ENCODE measurements around the gene HYDIN.
"Not testable (repeated sequence)": the region's sequence is repeated elsewhere in the genome, so short reads cannot be mapped to it uniquely, and the experiment has no call there.

HYDIN gene

DNA sequence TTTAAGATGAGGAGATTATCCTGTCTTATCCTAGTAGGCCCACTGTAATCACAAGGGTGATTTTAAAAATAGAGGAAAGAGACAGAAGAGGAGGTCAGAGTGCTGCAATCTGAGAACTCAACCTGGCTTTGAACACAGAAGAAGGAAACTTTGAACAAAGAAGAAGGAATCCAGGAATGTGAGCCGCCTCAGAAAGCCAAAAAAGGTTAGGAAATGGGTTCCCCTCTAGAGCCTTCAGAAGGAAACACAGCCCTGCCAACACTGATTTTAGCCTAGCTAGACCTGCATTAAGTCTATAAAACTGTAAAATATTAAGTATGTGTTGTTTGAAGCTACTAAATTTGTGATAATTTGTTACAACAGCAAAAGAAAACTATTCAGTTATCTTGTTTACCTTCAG lies 149.7 kb downstream of the HYDIN start:
- not testable (repeated sequence) for H3K4me3 Mint-ChIP-seq; H3K4me1 Mint-ChIP-seq (ENCODE audit: low read depth); H3K27me3 Mint-ChIP-seq

DNA sequence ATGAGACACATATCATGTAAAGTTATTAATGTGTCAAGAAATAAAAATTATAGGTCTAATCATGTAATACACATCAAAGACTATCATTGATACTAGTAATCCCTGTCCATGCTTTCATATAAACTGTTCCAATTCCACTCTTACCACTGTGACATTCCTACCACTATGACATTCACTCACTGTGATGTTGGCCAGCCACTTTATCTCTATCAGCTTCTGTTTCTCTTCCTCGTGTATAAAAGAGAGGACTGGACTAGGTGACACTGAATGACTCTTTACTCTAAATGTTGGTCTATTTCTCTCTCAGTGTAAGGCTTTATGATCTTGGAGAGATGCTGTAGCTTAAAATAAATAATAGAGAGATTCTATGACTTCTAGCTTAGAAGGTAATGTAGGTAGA lies 150.3 kb downstream of the HYDIN start:
- not testable (repeated sequence) for H3K36me3 Mint-ChIP-seq; H3K9me3 Mint-ChIP-seq (ENCODE audit: low read depth); H3K4me1 Mint-ChIP-seq (ENCODE audit: low read depth); H3K27ac Mint-ChIP-seq; H3K27me3 Mint-ChIP-seq; H3K4me3 Mint-ChIP-seq

More for the DNA sequence above, 149.7 kb downstream of the HYDIN start:
- H3K36me3 Mint-ChIP-seq; H3K27ac Mint-ChIP-seq; H3K9me3 Mint-ChIP-seq (ENCODE audit: low read depth): not testable (repeated sequence)

DNA sequence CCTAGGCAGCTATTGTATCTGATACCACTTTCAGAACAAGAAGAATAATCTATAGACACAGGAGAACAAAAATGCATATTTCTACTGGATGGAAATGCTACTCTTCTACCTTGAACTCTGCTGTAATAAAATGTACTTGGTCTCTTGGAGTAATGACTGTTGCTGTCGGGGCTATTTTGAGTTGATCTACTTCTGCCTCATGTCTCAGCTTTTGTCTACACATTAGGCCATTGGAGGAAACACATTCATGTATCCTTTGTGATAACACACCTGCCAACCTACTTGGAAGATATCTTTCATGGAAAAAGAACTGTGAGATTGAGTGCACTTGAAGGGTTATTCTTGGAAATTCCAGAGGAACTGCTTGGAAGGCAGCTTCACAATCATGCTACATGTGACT lies 159.9 kb downstream of the HYDIN start:
- H3K36me3 Mint-ChIP-seq; H3K27ac Mint-ChIP-seq; H3K27me3 Mint-ChIP-seq; H3K9me3 Mint-ChIP-seq (ENCODE audit: low read depth); H3K4me3 Mint-ChIP-seq; H3K4me1 Mint-ChIP-seq (ENCODE audit: low read depth): not testable (repeated sequence)

DNA sequence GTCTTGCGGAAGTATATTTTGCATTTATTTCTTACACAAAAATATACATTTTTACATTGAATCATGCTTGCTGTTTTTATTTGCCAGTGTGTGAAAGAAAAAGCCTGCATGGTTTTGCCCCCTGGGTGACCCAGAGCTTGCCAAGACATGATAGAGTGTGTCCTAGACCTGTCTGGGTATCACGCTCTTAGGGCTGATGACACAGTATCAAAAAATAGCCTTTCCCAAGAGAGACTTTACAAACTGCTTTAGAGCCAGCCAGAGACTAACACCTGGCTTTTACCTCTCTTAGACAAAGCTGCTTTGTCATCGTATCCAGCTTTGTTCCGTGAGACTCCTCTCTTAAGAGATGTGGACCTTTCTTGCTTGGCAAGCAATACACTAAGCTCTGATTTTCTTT lies 160.7 kb downstream of the HYDIN start:
- not testable (repeated sequence) for H3K9me3 Mint-ChIP-seq (ENCODE audit: low read depth); H3K27ac Mint-ChIP-seq; H3K36me3 Mint-ChIP-seq; H3K4me1 Mint-ChIP-seq (ENCODE audit: low read depth); H3K4me3 Mint-ChIP-seq; H3K27me3 Mint-ChIP-seq

DNA sequence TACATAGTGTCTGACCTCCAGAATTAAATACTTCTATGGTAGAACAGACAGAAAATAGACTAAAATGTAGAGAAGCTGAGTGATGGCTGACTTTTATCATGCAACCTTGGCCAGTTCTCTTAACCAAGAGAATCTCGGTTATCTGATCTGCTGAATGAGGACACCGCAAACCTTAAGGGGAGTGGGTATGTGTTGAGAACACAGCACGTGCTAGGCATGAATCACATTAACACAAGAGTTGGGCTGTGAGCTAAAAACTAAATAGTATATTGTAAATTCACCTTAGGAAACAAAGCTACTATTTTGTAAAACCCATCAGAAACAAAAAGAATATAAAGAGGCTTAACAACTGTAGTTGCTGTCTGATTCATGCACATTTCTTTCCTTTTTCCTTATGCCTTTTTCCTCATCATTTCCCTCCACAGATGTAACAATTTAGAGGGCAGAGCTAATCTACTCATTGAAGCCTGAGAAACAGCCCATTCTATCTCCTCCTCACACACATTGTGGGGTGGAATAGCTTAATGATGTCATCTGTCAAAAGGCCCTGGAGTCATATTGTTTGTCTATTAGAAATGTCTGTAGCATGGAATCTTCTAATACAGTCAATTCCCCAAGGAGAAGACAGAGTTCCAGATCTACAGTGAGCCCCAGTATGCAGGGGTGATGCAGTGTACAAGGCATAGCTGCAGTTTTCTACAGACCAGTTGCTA lies 176.5 kb downstream of the HYDIN start:
- not testable (repeated sequence) for H3K4me3 Mint-ChIP-seq; H3K27me3 Mint-ChIP-seq; H3K36me3 Mint-ChIP-seq; H3K4me1 Mint-ChIP-seq (ENCODE audit: low read depth); H3K9me3 Mint-ChIP-seq (ENCODE audit: low read depth); H3K27ac Mint-ChIP-seq

DNA sequence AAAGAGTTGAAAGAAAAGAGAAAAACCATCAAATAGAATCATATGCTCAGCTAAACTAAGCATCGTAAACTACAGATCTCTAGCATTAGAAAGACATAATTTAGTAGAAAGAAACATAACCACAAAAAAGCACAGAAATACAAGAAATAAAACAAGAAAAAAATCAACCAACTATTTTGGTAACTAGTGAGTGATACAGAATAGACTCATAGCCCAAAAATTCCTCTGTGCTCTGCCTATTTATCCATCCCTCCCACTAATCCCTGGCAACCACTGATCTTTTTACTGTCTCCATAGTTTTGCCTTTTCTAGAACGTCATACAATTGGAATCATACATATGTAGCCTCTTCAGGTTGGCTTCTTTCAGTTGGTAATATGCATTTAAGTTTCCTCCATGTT lies 180.2 kb downstream of the HYDIN start:
- H3K9me3 Mint-ChIP-seq (ENCODE audit: low read depth); H3K36me3 Mint-ChIP-seq; H3K27ac Mint-ChIP-seq; H3K4me3 Mint-ChIP-seq; H3K4me1 Mint-ChIP-seq (ENCODE audit: low read depth); H3K27me3 Mint-ChIP-seq: not testable (repeated sequence)

DNA sequence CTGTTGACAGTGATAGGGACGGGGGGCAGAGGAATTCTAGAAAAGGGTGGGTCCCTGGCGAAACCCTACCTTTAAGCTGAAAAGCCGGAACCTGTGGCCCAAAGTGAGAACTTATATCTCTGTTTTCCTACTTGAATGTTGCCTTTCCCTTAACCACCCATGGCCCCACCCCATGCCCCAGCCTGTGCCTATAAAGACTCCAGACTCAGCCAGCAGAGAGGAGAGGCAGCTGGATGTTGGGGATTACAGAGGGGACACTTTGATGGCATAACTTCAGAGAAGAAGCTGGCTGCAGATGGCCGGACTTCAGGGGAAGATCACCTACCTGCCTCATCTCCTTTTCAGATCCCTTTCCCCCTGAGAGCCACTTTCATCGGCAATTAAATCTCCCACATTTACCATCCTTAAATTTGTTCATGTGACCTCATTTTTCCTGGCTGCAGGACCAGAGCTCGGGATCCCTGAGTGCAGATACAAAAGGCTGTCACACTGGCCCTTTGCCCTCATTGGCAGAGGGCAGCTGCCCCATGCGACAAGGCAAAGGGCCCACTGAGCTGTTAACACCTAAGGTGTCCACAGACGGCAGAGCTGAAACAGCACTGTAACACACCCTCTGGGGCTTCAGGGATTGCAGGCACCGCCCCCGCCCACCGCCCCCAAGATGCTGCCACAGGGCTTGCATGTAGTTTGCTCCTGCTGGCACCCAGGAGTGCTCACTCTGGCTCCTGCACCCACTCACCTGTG lies 191.0 kb downstream of the HYDIN start:
- H3K4me1 Mint-ChIP-seq (ENCODE audit: low read depth); H3K27ac Mint-ChIP-seq: not testable (repeated sequence)

DNA sequence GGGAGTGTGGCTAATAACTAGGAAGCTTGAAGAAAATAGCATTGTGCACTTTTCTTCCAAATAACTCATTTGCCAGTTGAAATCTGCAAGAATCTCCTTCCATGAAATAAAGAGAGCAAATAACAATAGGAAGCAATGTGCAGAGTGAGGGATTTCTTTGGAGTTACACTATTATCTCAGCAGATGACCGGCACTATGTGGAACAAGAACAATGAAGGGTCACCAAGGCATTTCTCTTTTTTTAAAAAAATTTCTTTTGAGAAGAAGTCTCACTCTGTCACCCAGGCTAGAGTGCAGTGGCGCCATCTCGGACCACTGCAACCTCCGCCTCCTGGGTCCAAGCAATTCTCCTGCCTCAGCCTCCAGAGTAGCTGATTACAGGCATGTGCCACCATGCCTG lies 192.1 kb downstream of the HYDIN start:
- not testable (repeated sequence) for H3K27me3 Mint-ChIP-seq; H3K4me3 Mint-ChIP-seq; H3K36me3 Mint-ChIP-seq; H3K27ac Mint-ChIP-seq; H3K4me1 Mint-ChIP-seq (ENCODE audit: low read depth); H3K9me3 Mint-ChIP-seq (ENCODE audit: low read depth)

More for the DNA sequence above, 191.0 kb downstream of the HYDIN start:
- not testable (repeated sequence) for H3K27me3 Mint-ChIP-seq; H3K36me3 Mint-ChIP-seq; H3K9me3 Mint-ChIP-seq (ENCODE audit: low read depth); H3K4me3 Mint-ChIP-seq

DNA sequence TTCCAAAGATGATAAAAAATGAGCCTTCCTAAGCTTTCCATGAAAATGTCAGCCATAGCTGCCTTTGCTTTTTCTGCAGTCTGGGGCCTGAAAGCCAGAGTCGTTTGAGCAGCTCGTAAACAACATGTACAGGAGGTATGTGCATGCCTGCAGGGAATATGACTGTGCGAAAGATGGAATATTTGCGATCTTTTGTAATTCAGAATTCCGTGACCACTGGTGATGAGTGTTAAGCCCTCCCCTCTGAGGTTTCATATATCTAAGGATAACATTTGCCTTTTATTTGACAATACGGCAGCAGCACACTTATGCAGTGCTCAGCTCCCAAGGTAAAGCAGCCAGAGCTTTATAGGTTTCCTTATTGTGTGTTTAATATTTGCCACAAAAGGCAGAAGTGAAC lies 192.5 kb downstream of the HYDIN start:
- not testable (repeated sequence) for H3K27me3 Mint-ChIP-seq; H3K9me3 Mint-ChIP-seq (ENCODE audit: low read depth); H3K36me3 Mint-ChIP-seq; H3K27ac Mint-ChIP-seq; H3K4me3 Mint-ChIP-seq; H3K4me1 Mint-ChIP-seq (ENCODE audit: low read depth)

DNA sequence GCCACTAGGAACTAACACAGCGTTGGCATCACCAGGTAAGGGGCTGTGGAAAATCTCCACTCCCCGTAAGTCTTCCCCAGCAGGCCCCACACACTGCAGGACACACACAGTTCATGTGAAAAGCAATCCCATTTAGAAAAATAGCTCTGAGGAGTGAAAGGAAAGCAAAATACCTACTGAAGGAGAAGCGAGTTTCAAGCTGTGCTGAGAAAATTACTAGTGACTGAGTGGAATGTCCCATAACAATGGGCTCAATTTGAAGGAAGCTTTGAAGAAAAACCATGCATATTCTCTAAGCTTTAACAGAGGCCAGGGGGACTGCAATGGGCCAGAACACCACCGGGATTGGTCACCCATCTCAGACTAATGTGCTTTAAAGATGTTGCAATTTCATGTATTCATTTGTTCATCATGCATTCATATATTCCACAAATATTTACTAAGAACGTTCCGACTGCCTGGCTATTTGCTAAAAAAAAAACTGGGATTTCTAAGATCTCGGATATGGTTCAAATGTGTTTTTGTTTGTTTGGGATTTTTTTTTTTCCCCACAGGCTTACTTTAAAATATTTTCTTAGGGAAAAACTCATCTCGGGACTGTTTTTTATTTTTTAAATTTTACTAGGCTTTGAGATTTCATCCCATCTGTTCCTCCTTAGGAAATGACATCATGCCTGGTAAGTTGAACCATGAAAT lies 202.3 kb downstream of the HYDIN start:
- H3K27ac Mint-ChIP-seq; H3K36me3 Mint-ChIP-seq; H3K27me3 Mint-ChIP-seq; H3K9me3 Mint-ChIP-seq (ENCODE audit: low read depth); H3K4me1 Mint-ChIP-seq (ENCODE audit: low read depth); H3K4me3 Mint-ChIP-seq: not testable (repeated sequence)

DNA sequence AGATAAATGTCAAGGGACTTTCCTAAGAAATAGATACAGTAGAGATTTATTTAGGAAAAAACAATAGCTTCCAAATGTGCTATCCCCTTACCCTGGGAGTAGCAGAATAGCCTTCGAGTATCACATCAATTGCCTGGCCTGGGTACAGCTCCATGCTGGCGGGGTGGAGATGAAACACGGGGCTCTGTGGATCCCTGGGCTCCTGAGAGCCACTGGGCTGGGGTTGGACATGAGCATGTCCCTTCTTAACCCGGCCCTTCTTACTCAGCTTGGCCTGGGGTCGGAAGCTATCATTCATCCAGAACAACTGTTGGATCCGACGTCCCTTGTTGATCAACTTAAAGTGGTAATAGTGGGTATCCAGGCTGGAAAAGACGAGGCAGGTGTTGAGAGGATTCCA lies 203.0 kb downstream of the HYDIN start:
- H3K9me3 Mint-ChIP-seq (ENCODE audit: low read depth); H3K27ac Mint-ChIP-seq; H3K36me3 Mint-ChIP-seq: not testable (repeated sequence)

DNA sequence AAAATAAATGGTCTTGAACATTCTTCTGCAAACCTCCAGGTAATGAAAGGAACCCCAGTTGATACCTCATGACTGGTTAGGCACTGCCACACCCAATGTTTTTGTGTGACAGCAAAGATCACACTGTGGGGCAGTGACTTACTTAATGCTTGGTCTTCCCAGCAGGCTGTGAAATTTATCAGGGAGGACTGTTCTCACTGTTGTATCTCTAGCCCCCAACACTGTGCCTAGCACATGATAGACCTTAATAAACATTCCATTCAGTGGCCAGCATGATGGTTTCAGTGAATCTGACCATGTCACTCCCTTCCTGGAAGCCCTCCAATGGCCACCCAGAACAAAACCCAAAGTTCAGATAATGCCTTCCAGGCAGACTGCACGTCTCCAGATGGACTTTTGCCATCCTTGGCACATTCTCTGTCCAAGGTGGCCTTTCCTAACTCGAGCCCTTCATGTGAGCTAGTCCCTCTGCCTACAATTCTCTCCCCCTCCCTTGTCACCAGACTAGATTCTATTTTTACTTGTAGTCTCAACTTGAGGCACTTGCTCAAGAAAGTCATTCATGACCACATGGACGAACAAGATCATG lies 206.6 kb downstream of the HYDIN start:
- H3K4me1 Mint-ChIP-seq (ENCODE audit: low read depth); H3K4me3 Mint-ChIP-seq; H3K27me3 Mint-ChIP-seq; H3K36me3 Mint-ChIP-seq; H3K27ac Mint-ChIP-seq; H3K9me3 Mint-ChIP-seq (ENCODE audit: low read depth): not testable (repeated sequence)

More for the DNA sequence above, 203.0 kb downstream of the HYDIN start:
- not testable (repeated sequence) for H3K4me3 Mint-ChIP-seq; H3K4me1 Mint-ChIP-seq (ENCODE audit: low read depth); H3K27me3 Mint-ChIP-seq

DNA sequence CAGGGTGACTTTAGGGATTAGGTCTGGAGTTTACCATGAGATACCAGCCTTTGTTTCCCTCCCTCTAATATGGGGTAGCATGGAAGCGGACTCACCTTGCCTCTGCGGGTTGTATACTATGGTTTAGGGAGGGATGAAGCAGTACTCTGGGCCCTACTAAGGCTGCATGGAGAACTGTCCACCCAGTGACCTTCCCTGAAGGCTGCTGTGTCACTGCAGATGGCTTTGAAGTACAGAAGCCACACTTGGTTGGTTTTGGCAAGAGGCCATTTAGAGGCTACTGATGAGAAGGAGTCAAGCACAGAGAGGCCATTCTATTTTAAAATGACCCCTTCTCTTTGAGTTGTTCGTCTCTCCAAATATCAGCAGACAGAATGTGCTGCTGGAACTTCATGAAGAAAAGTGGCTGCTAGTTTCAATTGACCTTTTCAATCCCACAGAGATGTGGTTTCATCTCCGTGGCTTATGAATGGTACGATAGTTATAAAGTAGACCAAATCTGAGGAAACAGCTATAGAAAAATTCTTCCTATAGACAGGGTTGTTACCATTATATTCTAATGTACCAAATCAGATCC lies 208.5 kb downstream of the HYDIN start:
- not testable (repeated sequence) for H3K4me1 Mint-ChIP-seq (ENCODE audit: low read depth); H3K9me3 Mint-ChIP-seq (ENCODE audit: low read depth); H3K27me3 Mint-ChIP-seq; H3K36me3 Mint-ChIP-seq; H3K27ac Mint-ChIP-seq; H3K4me3 Mint-ChIP-seq

DNA sequence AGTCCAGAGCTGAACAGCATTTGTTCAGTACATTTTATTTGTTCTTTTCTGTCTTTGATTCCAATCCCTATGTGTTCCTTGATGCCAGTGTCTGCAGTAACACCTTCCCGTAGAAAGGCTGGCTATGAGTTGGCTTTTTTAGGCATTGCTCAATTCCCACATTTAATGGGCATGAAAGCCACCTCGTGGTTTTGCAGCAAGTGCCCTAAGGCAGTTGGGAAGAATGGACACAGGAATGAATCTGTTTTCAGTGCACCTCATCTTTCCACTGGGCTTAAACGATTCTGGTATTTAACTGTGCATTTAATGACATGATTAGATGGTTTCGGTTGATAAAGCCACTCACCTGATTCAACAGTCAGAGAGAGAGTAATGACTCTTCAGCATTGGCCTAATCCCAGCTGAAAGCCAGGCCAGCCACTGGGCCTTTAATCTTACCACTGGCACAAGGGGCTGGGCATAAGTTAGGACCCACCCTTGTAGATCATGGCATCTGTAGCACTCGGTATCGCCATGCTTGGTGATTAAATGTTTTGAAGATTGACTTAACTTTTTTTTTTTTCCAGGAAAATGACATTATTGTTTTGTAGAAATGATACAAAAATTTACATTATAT lies 211.3 kb downstream of the HYDIN start:
- not testable (repeated sequence) for H3K9me3 Mint-ChIP-seq (ENCODE audit: low read depth); H3K27me3 Mint-ChIP-seq; H3K36me3 Mint-ChIP-seq; H3K27ac Mint-ChIP-seq; H3K4me3 Mint-ChIP-seq; H3K4me1 Mint-ChIP-seq (ENCODE audit: low read depth)

DNA sequence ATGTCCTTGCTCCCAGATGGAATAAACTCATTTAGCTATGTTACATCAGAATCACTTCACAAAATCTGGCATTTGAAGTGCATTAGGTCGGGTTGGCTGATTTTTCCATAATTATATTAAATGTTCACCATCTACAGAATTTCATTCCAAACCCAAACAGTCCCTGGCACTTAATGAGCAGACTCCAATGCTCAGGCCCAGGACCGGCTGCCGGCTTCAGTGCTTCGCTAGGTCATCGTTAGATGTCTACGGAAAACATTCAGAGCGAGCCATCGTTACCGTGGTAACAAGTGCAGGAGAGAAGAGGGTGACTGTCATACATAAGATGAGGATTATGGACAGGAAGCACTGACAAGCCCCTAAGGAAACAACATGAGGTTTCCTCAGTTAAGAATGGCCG lies 215.1 kb downstream of the HYDIN start:
- H3K4me1 Mint-ChIP-seq (ENCODE audit: low read depth); H3K27me3 Mint-ChIP-seq; H3K27ac Mint-ChIP-seq; H3K36me3 Mint-ChIP-seq; H3K9me3 Mint-ChIP-seq (ENCODE audit: low read depth); H3K4me3 Mint-ChIP-seq: not testable (repeated sequence)
